HepG2 (cell line): ENCODE measurements around the gene PRAMEF12.
"Not testable (repeated sequence)": the region's sequence is repeated elsewhere in the genome, so short reads cannot be mapped to it uniquely, and the experiment has no call there.

Source experiments
- HMG20B ChIP-seq: conservative IDR thresholded peaks from 2 replicates; pipeline ENCODE4 v1.6.1; 2016; ENCODE audit warnings: missing genetic modification reagents, missing compliant biosample characterization
- IRF9 ChIP-seq: sonication (generic); formaldehyde crosslinking; IDR thresholded peaks from 2 replicates; pipeline ENCODE4 v1.8.0; 2022; ENCODE audit warnings: missing genetic modification reagents, mild to moderate bottlenecking, borderline replicate concordance
- JUND ChIP-seq: sonication (generic); formaldehyde crosslinking; IDR thresholded peaks from 2 replicates; pipeline ENCODE4 v1.8.0; 2022; ENCODE audit warnings: mild to moderate bottlenecking, missing genetic modification reagents
- NR1H2 ChIP-seq: sonication (generic); formaldehyde crosslinking; IDR thresholded peaks from 2 replicates; pipeline ENCODE4 v1.8.1; 2022; ENCODE audit warnings: low read depth, missing genetic modification reagents, borderline replicate concordance
- NR2F2 ChIP-seq: IDR thresholded peaks from 2 replicates; pipeline ENCODE4 v1.6.1; 2012; ENCODE audit warnings: low read depth, inconsistent platforms, borderline replicate concordance
- TF ChIP-seq, protein P1 (sequence below): sonication (generic); formaldehyde crosslinking; IDR thresholded peaks from 2 replicates; pipeline ENCODE4 v1.5.0; 2020; ENCODE audit warnings: mild to moderate bottlenecking, missing genetic modification reagents, moderate library complexity
- TF ChIP-seq, protein P2 (sequence below): sonication (generic); formaldehyde crosslinking; IDR thresholded peaks from 2 replicates; pipeline ENCODE4 v1.5.0; 2020; ENCODE audit warnings: mild to moderate bottlenecking, missing genetic modification reagents

- not testable (repeated sequence) for TF ChIP-seq HMG20B (CRISPR knock-in tag); NR1H2; JUND (CRISPR knock-in tag); IRF9; NR2F2
- TF ChIP-seq, protein P1, sequence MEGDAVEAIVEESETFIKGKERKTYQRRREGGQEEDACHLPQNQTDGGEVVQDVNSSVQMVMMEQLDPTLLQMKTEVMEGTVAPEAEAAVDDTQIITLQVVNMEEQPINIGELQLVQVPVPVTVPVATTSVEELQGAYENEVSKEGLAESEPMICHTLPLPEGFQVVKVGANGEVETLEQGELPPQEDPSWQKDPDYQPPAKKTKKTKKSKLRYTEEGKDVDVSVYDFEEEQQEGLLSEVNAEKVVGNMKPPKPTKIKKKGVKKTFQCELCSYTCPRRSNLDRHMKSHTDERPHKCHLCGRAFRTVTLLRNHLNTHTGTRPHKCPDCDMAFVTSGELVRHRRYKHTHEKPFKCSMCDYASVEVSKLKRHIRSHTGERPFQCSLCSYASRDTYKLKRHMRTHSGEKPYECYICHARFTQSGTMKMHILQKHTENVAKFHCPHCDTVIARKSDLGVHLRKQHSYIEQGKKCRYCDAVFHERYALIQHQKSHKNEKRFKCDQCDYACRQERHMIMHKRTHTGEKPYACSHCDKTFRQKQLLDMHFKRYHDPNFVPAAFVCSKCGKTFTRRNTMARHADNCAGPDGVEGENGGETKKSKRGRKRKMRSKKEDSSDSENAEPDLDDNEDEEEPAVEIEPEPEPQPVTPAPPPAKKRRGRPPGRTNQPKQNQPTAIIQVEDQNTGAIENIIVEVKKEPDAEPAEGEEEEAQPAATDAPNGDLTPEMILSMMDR (CRISPR knock-in tag): not testable (repeated sequence)
- TF ChIP-seq, protein P2, sequence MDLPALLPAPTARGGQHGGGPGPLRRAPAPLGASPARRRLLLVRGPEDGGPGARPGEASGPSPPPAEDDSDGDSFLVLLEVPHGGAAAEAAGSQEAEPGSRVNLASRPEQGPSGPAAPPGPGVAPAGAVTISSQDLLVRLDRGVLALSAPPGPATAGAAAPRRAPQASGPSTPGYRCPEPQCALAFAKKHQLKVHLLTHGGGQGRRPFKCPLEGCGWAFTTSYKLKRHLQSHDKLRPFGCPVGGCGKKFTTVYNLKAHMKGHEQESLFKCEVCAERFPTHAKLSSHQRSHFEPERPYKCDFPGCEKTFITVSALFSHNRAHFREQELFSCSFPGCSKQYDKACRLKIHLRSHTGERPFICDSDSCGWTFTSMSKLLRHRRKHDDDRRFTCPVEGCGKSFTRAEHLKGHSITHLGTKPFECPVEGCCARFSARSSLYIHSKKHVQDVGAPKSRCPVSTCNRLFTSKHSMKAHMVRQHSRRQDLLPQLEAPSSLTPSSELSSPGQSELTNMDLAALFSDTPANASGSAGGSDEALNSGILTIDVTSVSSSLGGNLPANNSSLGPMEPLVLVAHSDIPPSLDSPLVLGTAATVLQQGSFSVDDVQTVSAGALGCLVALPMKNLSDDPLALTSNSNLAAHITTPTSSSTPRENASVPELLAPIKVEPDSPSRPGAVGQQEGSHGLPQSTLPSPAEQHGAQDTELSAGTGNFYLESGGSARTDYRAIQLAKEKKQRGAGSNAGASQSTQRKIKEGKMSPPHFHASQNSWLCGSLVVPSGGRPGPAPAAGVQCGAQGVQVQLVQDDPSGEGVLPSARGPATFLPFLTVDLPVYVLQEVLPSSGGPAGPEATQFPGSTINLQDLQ (CRISPR knock-in tag): not testable (repeated sequence)
These were observed 42.5 kb upstream of the PRAMEF12 start for GRCh38 chr1:12731084-12731483.
